ENCODE results near the gene MRE11.
A peak's percentile ranks its signal among the peaks of the same experiment; 100 is the strongest.
"Not testable (repeated sequence)": the region's sequence is repeated elsewhere in the genome, so short reads cannot be mapped to it uniquely, and the experiment has no call there.

Gene MRE11

GRCh38 chr11:94507485-94507884 lies 13.8 kb upstream of the MRE11 start:
- no peaks in the 10 kb centered on the region for H3K27me3 ChIP-seq (replicated peaks; ENCODE audit: control insufficient read depth, insufficient read depth, low read length, poor library complexity, severe bottlenecking)
- H3K36me3 ChIP-seq (ENCODE audit: control insufficient read depth, insufficient read depth, low read length) = no peaks in the 10 kb centered on the region
- no peak overlapping the region for H3K4me3 ChIP-seq (ENCODE audit: insufficient read depth, low read depth, low read length, poor library complexity, severe bottlenecking)
- DNase-seq = no peak
- H3K27ac ChIP-seq (ENCODE audit: insufficient read depth, low read length, poor library complexity, severe bottlenecking) = no peak overlapping the region
- H3K4me1 ChIP-seq (ENCODE audit: control insufficient read depth, insufficient read depth, low read length, poor library complexity, severe bottlenecking) = peaks cover 6% of the 10 kb centered on the region
- no peaks in the 10 kb centered on the region for H3K9me3 ChIP-seq (ENCODE audit: control insufficient read depth, low read length)

GRCh38 chr11:94506513-94506912 lies 12.9 kb upstream of the MRE11 start:
- DNase-seq; H3K27ac ChIP-seq (ENCODE audit: insufficient read depth, low read length, poor library complexity, severe bottlenecking); H3K36me3 ChIP-seq (ENCODE audit: control insufficient read depth, insufficient read depth, low read length); H3K9me3 ChIP-seq (ENCODE audit: control insufficient read depth, low read length); H3K4me1 ChIP-seq (ENCODE audit: control insufficient read depth, insufficient read depth, low read length, poor library complexity, severe bottlenecking); H3K4me3 ChIP-seq (ENCODE audit: insufficient read depth, low read depth, low read length, poor library complexity, severe bottlenecking); H3K27me3 ChIP-seq (replicated peaks; ENCODE audit: control insufficient read depth, insufficient read depth, low read length, poor library complexity, severe bottlenecking): not testable (repeated sequence)

DNA sequence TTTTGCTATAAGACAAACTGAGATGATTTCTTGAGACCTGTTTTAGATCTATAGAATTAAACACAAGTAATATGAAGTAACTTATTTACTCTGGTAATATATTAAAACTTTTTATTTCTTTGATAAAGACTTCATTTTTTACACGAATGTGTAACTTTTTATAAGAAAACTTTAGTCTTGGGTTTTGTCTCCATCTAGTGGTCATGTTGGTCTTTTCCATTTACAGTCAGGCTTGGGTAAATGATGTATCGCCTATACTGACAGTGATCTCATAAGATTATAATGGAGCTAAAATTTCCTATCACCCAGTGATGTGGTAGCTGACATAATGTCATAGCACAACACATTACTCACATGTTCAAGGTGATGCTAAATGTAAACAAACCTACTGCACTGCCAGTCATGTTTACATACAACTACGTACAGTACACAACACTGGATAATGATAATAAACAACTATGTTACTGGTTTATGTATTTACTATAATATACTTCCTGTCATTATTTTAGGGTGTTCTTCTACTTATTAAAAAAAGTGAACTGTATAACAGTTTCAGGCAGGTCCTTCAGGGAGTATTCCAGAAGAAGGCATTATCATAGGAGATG lies 11.1 kb upstream of the MRE11 start:
- no peaks in the 10 kb centered on the region for H3K4me1 ChIP-seq (ENCODE audit: control insufficient read depth, insufficient read depth, low read length, poor library complexity, severe bottlenecking)
- no peak overlapping the region for H3K4me3 ChIP-seq (ENCODE audit: insufficient read depth, low read depth, low read length, poor library complexity, severe bottlenecking)
- H3K9me3 ChIP-seq (ENCODE audit: control insufficient read depth, low read length) = no peaks in the 10 kb centered on the region
- no peak overlapping the region for H3K27ac ChIP-seq (ENCODE audit: insufficient read depth, low read length, poor library complexity, severe bottlenecking)
- peaks cover 9% of the 10 kb centered on the region for H3K36me3 ChIP-seq (ENCODE audit: control insufficient read depth, insufficient read depth, low read length)
- no peak for DNase-seq
- no peaks in the 10 kb centered on the region for H3K27me3 ChIP-seq (replicated peaks; ENCODE audit: control insufficient read depth, insufficient read depth, low read length, poor library complexity, severe bottlenecking)

GRCh38 chr11:94501522-94501921 lies 7.9 kb upstream of the MRE11 start:
- Histone ChIP-seq H3K27me3 (replicated peaks; ENCODE audit: control insufficient read depth, insufficient read depth, low read length, poor library complexity, severe bottlenecking) (no peaks in the 10 kb centered on the region), H3K4me1 (ENCODE audit: control insufficient read depth, insufficient read depth, low read length, poor library complexity, severe bottlenecking) (no peaks in the 10 kb centered on the region), H3K27ac (ENCODE audit: insufficient read depth, low read length, poor library complexity, severe bottlenecking) (no peak overlapping the region), H3K9me3 (ENCODE audit: control insufficient read depth, low read length) (no peaks in the 10 kb centered on the region), H3K4me3 (ENCODE audit: insufficient read depth, low read depth, low read length, poor library complexity, severe bottlenecking) (no peak overlapping the region), H3K36me3 (ENCODE audit: control insufficient read depth, insufficient read depth, low read length) (peaks cover 29% of the 10 kb centered on the region)
- DNase-seq = no peak

- Histone ChIP-seq H3K27ac (ENCODE audit: insufficient read depth, low read length, poor library complexity, severe bottlenecking) (no peak overlapping the region), H3K36me3 (ENCODE audit: control insufficient read depth, insufficient read depth, low read length) (peaks cover 29% of the 10 kb centered on the region), H3K27me3 (replicated peaks; ENCODE audit: control insufficient read depth, insufficient read depth, low read length, poor library complexity, severe bottlenecking) (no peaks in the 10 kb centered on the region), H3K4me1 (ENCODE audit: control insufficient read depth, insufficient read depth, low read length, poor library complexity, severe bottlenecking) (no peaks in the 10 kb centered on the region), H3K9me3 (ENCODE audit: control insufficient read depth, low read length) (no peaks in the 10 kb centered on the region), H3K4me3 (ENCODE audit: insufficient read depth, low read depth, low read length, poor library complexity, severe bottlenecking) (no peak overlapping the region)
- no peak for DNase-seq
These were observed 6.5 kb upstream of the MRE11 start for GRCh38 chr11:94500181-94500580.

DNA sequence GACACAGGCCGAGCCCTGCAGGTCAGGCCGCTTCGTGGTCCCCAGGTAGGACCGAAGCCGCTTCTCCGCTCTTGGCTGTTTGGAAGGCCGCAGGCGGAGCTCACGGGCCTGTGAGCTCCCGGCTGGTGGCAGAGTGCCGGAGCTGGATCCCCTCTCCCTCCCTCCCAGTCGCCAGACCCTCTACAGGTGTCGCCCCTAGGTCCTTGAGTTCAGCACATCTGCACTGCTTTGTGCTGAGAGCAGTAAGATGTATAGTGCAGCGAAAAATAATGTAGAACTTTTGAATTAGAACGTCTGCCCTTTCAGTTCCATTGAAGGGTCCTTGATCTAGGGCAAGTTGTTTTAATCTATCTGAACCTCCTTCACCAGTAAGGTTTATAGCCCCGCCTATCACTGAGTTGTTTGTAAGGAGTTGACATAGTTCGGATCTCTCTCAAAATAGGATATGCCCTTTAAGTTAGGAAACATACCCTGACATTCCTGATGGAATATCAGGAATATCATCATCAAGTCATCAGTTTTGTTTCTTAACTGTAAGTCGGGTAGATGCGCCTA lies 559 bp upstream of the MRE11 start:
- no peak for DNase-seq
- Histone ChIP-seq H3K4me1 (ENCODE audit: control insufficient read depth, insufficient read depth, low read length, poor library complexity, severe bottlenecking) (peaks cover 6% of the 10 kb centered on the region), H3K4me3 (ENCODE audit: insufficient read depth, low read depth, low read length, poor library complexity, severe bottlenecking) (peak overlapping the region; percentile 82), H3K27me3 (replicated peaks; ENCODE audit: control insufficient read depth, insufficient read depth, low read length, poor library complexity, severe bottlenecking) (no peaks in the 10 kb centered on the region), H3K27ac (ENCODE audit: insufficient read depth, low read length, poor library complexity, severe bottlenecking) (peak overlapping the region; percentile 88), H3K9me3 (ENCODE audit: control insufficient read depth, low read length) (no peaks in the 10 kb centered on the region), H3K36me3 (ENCODE audit: control insufficient read depth, insufficient read depth, low read length) (peaks cover 18% of the 10 kb centered on the region)

- Histone ChIP-seq H3K9me3 (ENCODE audit: control insufficient read depth, low read length) (no peaks in the 10 kb centered on the region), H3K27me3 (replicated peaks; ENCODE audit: control insufficient read depth, insufficient read depth, low read length, poor library complexity, severe bottlenecking) (no peaks in the 10 kb centered on the region), H3K4me1 (ENCODE audit: control insufficient read depth, insufficient read depth, low read length, poor library complexity, severe bottlenecking) (no peaks in the 10 kb centered on the region), H3K36me3 (ENCODE audit: control insufficient read depth, insufficient read depth, low read length) (peaks cover 51% of the 10 kb centered on the region), H3K4me3 (ENCODE audit: insufficient read depth, low read depth, low read length, poor library complexity, severe bottlenecking) (no peak overlapping the region), H3K27ac (ENCODE audit: insufficient read depth, low read length, poor library complexity, severe bottlenecking) (no peak overlapping the region)
- DNase-seq = no peak
These were observed 7.6 kb downstream of the MRE11 start for GRCh38 chr11:94486068-94486467.

DNA sequence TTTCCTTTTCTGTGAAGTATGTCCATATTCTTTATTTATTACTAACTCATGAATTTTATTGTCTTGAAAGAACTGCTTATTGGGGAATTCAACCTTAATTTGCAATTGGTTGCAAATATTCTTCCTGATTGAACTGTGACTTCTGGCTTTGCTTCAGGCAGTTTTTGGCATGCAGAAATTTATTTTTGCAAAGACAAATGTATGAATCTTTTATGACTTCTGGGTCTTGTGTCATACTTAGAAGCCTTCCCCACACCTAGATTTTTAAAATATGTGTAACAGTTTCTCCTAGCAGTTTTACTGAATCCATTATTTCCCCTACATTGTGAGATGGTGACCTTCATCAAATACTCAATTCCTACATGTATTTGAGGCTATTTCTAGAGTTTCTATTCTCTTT lies 12.3 kb downstream of the MRE11 start:
- no peak overlapping the region for H3K27ac ChIP-seq (ENCODE audit: insufficient read depth, low read length, poor library complexity, severe bottlenecking)
- no peak overlapping the region for H3K4me3 ChIP-seq (ENCODE audit: insufficient read depth, low read depth, low read length, poor library complexity, severe bottlenecking)
- no peaks in the 10 kb centered on the region for H3K9me3 ChIP-seq (ENCODE audit: control insufficient read depth, low read length)
- H3K36me3 ChIP-seq (ENCODE audit: control insufficient read depth, insufficient read depth, low read length) = peaks cover 57% of the 10 kb centered on the region
- H3K27me3 ChIP-seq (replicated peaks; ENCODE audit: control insufficient read depth, insufficient read depth, low read length, poor library complexity, severe bottlenecking) = no peaks in the 10 kb centered on the region
- no peak for DNase-seq
- no peaks in the 10 kb centered on the region for H3K4me1 ChIP-seq (ENCODE audit: control insufficient read depth, insufficient read depth, low read length, poor library complexity, severe bottlenecking)

DNA sequence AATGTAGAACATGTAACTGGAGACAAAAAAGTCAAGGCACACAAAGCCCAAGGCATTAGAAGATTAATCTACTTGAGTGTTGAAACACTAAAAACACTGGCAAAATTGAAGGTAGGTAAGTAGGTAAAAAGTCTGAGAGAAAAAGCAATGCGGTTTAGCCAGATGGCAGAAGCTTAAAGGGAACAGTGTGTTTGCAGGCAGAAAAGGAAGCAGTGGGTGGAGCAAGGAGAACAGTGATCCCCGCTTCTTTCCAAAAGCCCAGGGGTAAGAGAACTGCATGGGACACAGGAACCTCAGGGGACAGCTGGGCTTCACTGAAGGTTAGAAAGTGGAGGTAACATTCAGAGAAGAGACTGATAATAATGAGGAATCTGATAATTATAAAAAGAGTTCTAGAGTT lies 16.0 kb downstream of the MRE11 start:
- Histone ChIP-seq H3K27me3 (replicated peaks; ENCODE audit: control insufficient read depth, insufficient read depth, low read length, poor library complexity, severe bottlenecking) (no peaks in the 10 kb centered on the region), H3K36me3 (ENCODE audit: control insufficient read depth, insufficient read depth, low read length) (peaks cover 34% of the 10 kb centered on the region), H3K4me3 (ENCODE audit: insufficient read depth, low read depth, low read length, poor library complexity, severe bottlenecking) (no peak overlapping the region), H3K27ac (ENCODE audit: insufficient read depth, low read length, poor library complexity, severe bottlenecking) (no peak overlapping the region), H3K4me1 (ENCODE audit: control insufficient read depth, insufficient read depth, low read length, poor library complexity, severe bottlenecking) (no peaks in the 10 kb centered on the region), H3K9me3 (ENCODE audit: control insufficient read depth, low read length) (no peaks in the 10 kb centered on the region)
- no peak for DNase-seq

- H3K9me3 ChIP-seq (ENCODE audit: control insufficient read depth, low read length) = no peaks in the 10 kb centered on the region
- H3K27ac ChIP-seq (ENCODE audit: insufficient read depth, low read length, poor library complexity, severe bottlenecking) = no peak overlapping the region
- DNase-seq = no peak
- peaks cover 13% of the 10 kb centered on the region for H3K36me3 ChIP-seq (ENCODE audit: control insufficient read depth, insufficient read depth, low read length)
- no peak overlapping the region for H3K4me3 ChIP-seq (ENCODE audit: insufficient read depth, low read depth, low read length, poor library complexity, severe bottlenecking)
- H3K4me1 ChIP-seq (ENCODE audit: control insufficient read depth, insufficient read depth, low read length, poor library complexity, severe bottlenecking) = no peaks in the 10 kb centered on the region
- H3K27me3 ChIP-seq (replicated peaks; ENCODE audit: control insufficient read depth, insufficient read depth, low read length, poor library complexity, severe bottlenecking) = no peaks in the 10 kb centered on the region
These were observed 20.5 kb downstream of the MRE11 start for GRCh38 chr11:94472916-94473799.

All from effector memory CD4-positive, alpha-beta T cell (primary cell).